ENCODE results near the gene OPN1SW.

OPN1SW gene

GRCh38 chr7:128731184-128731583 lies 44.4 kb downstream of the OPN1SW start:
- DNase-seq: no peak

- DNase-seq: no peak
Observed at GRCh38 chr7:128729494-128729893, 46.1 kb downstream of the OPN1SW start.

GRCh38 chr7:128728598-128728997 lies 47.0 kb downstream of the OPN1SW start:
- no peak for DNase-seq

- DNase-seq: no peak
Observed at GRCh38 chr7:128727239-128727638, 48.4 kb downstream of the OPN1SW start.

- DNase-seq: no peak
Observed at GRCh38 chr7:128726737-128727072, 48.9 kb downstream of the OPN1SW start.

GRCh38 chr7:128726059-128726736 lies 49.4 kb downstream of the OPN1SW start:
- no peak for DNase-seq

- no peak for DNase-seq
Observed at GRCh38 chr7:128725531-128725930, 50.1 kb downstream of the OPN1SW start.

GRCh38 chr7:128724743-128725142 lies 50.9 kb downstream of the OPN1SW start:
- no peak for DNase-seq

Measured in activated CD4-positive, alpha-beta T cell treated with anti-CD3 and anti-CD28 coated beads for 4 hours (primary cell).